Tibial nerve (tissue), 4 donors: ENCODE results near the gene OTUD7B. TPM values are rescaled to one million over a fixed set of nuclear protein-coding genes. Genes with fewer than 3 reads are reported as not detected.
"Not testable (repeated sequence)": the region's sequence is repeated elsewhere in the genome, so short reads cannot be mapped to it uniquely, and the experiment has no call there.

Experiments
- DNase-seq, 2 donors: peaks; one replicate each; pipeline ENCODE4 v3.0.0-alpha.2; 2019; ENCODE audit warnings: low spot score in 2 of 2
- H3K27ac ChIP-seq, 4 donors: fragments of 200-600 bp; sonication (generic) in 3 of 4; one replicate each; pipeline ENCODE4 v1.5.1; 2017 to 2019; ENCODE audit warnings: mild to moderate bottlenecking in 1 of 4
- H3K27me3 ChIP-seq, 2 donors: fragments of 200-600 bp; sonication (generic) in 1 of 2; one replicate each; pipeline versions ENCODE4 v1.5.1 to v1.6.0; 2017 to 2019
- H3K36me3 ChIP-seq, 3 donors: fragments of 200-600 bp; sonication (generic); one replicate each; pipeline ENCODE4 v1.5.1; 2018 to 2019
- H3K4me1 ChIP-seq, 4 donors: fragments of 200-600 bp; sonication (generic) in 3 of 4; one replicate each; pipeline ENCODE4 v1.5.1; 2017 to 2019
- H3K4me3 ChIP-seq, 4 donors: fragments of 200-600 bp; sonication (generic) in 3 of 4; one replicate each; pipeline ENCODE4 v1.5.1; 2017 to 2019; ENCODE audit warnings: mild to moderate bottlenecking in 1 of 4, moderate library complexity in 1 of 4
- H3K9me3 ChIP-seq, 4 donors: fragments of 200-600 bp; sonication (generic) in 3 of 4; one replicate each; pipeline ENCODE4 v1.5.1; 2017 to 2019
- EP300 ChIP-seq, 2 donors: sonication (generic); formaldehyde crosslinking; IDR thresholded peaks; one replicate each; pipeline ENCODE4 v1.6.1; 2017; ENCODE audit warnings: antibody characterized with exemption in 2 of 2, mild to moderate bottlenecking in 1 of 2
- POLR2A ChIP-seq, 2 donors: fragments of 450-650 bp; IDR thresholded peaks; one replicate each; pipeline ENCODE4 v1.6.1; 2017; ENCODE audit warnings: antibody characterized with exemption in 2 of 2, mild to moderate bottlenecking in 2 of 2, moderate library complexity in 2 of 2
- WGBS, 2 donors: methylation state at CpG; one replicate each; pipeline ENCODE4 v1.1.5; 2018; 5-methylcytosine and 5-hydroxymethylcytosine counted together
- total RNA-seq, 4 donors: library from RNA; depleted of rRNA; stranded (reverse); fragments of >200 nt; gene quantifications; one replicate each; pipeline ENCODE4 v1.1.0, GENCODE V29; 2016
- TF ChIP-seq, protein P1 (sequence below), 5 experiments: fragments of 200-600 bp in 3 of 5; fragments of 450-650 bp in 2 of 5; sonication (generic) in 3 of 5; IDR thresholded peaks; one replicate each; pipeline ENCODE4 v1.5.1; 2016 to 2019; ENCODE audit warnings: antibody characterized with exemption in 5 of 5, mild to moderate bottlenecking in 3 of 5, moderate library complexity in 2 of 5

The OTUD7B gene
- total RNA-seq = 10 to 100 TPM; 54.3 to 84.6 (median 80.1) TPM

DNA sequence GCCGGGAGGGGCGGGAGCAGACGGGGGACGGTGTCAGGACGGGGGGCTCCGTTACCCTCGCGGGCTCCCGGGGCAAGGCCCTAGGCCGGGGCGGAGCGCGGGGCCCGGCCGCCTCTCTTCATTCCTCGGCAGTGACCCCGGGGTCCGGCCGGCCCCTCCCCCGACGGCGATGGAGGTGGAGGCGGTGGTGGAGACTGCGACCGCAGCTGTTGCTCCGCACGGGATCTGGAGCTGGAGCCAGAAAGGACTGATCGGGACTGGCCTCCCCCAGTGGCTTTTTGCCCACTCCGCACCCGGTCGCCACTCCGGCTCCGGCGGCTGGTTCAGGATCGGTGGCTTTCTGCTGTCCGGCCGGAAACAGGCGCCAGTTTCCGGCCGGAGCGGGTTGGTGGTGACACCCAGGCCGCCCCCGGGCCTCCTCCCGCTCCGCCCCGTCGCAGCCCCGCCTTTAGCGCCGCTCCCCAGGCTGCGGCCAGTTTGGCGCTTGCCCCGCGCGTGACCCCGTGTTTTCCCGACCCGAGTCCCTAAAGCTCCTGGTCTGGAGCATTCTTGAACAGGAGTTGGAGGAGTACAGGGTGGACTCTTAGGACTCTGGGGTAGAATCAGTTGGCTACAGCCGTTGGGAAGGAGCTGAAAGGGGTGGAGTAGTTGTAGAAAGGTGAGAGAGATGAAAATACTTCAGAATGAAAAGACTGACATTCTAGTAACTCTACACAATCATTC is at the start of gene OTUD7B:
Gene OTUD7B (minus strand): TSS at position 334 of the 723 bp plus-strand sequence. CDS start 33,216 bp downstream, outside the sequence.
- WGBS, 2 donors = 0 to 1% methylated on average over 25 to 41 of the region's 59 CpGs
- H3K4me1 ChIP-seq = peaks cover 0 to 60% (median 14%) of the 10 kb centered on the region in 4 donors
- H3K27me3 ChIP-seq = no peaks in the 10 kb centered on the region
- TF ChIP-seq, protein P1, sequence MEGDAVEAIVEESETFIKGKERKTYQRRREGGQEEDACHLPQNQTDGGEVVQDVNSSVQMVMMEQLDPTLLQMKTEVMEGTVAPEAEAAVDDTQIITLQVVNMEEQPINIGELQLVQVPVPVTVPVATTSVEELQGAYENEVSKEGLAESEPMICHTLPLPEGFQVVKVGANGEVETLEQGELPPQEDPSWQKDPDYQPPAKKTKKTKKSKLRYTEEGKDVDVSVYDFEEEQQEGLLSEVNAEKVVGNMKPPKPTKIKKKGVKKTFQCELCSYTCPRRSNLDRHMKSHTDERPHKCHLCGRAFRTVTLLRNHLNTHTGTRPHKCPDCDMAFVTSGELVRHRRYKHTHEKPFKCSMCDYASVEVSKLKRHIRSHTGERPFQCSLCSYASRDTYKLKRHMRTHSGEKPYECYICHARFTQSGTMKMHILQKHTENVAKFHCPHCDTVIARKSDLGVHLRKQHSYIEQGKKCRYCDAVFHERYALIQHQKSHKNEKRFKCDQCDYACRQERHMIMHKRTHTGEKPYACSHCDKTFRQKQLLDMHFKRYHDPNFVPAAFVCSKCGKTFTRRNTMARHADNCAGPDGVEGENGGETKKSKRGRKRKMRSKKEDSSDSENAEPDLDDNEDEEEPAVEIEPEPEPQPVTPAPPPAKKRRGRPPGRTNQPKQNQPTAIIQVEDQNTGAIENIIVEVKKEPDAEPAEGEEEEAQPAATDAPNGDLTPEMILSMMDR (IDR thresholded peaks at IDR 0.05) = peak in 2 of 5 experiments; percentile 49 to 50
- peak; percentile 63 to 96 for TF ChIP-seq EP300 (IDR thresholded peaks at IDR 0.05)
- peak; percentile 80 to 85 for TF ChIP-seq POLR2A (IDR thresholded peaks at IDR 0.05)
- no peaks in the 10 kb centered on the region for H3K36me3 ChIP-seq
- peak within 1 kb of the TSS; percentile 83 to 95 (median 86) for H3K4me3 ChIP-seq
- no peaks in the 10 kb centered on the region for H3K9me3 ChIP-seq
- peak within 1 kb of the TSS; percentile 93 to 98 (median 95) for H3K27ac ChIP-seq
- DNase-seq = peak; percentile 66 to 75

DNA sequence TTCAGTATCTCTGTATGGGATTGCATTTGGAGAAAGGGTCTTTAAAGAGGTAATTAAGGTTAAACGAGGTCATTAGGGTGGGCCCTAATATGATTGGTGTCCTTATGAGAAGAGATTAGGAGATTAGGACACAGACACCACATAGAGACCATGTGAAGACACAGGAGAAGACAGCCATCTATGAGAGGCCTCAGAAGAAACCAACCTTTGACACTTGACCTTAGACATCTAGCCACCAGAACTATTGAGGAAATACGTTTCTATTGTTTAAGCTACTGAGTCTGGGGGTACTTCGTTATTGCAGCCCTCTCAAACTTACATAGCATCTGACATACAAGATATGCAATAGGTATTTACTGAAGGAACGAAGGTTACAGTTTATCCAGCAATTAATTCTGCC is 49.7 kb upstream of the OTUD7B start:
- no peaks in the 10 kb centered on the region for H3K36me3 ChIP-seq
- H3K4me1 ChIP-seq = peaks cover 0 to 14% (median 2%) of the 10 kb centered on the region in 4 donors
- no peaks in the 10 kb centered on the region for H3K27me3 ChIP-seq
- H3K27ac ChIP-seq = no peak overlapping the region
- H3K9me3 ChIP-seq = no peaks in the 10 kb centered on the region
- 71 to 72% methylated on average over 4 of the region's 4 CpGs for WGBS, 2 donors
- DNase-seq = no peak
- TF ChIP-seq, protein P1 (IDR thresholded peaks at IDR 0.05) = no peak
- TF ChIP-seq EP300 (IDR thresholded peaks at IDR 0.05) = no peak
- TF ChIP-seq POLR2A (IDR thresholded peaks at IDR 0.05) = no peak
- H3K4me3 ChIP-seq = no peak overlapping the region

- Histone ChIP-seq H3K9me3 (no peaks in the 10 kb centered on the region), H3K4me3 (no peak overlapping the region), H3K36me3 (no peaks in the 10 kb centered on the region), H3K27ac (no peak overlapping the region), H3K27me3 (no peaks in the 10 kb centered on the region), H3K4me1 (peaks cover 0 to 2% (median 0%) of the 10 kb centered on the region in 4 donors)
- no peak for DNase-seq
- TF ChIP-seq EP300 (IDR thresholded peaks at IDR 0.05) (no peak), POLR2A (IDR thresholded peaks at IDR 0.05) (no peak)
- TF ChIP-seq, protein P1 (IDR thresholded peaks at IDR 0.05) = no peak
- 67 to 72% methylated on average over 1 of the region's 1 CpG for WGBS, 2 donors
Measured at GRCh38 chr1:150056407-150056806, 45.9 kb upstream of the OTUD7B start.

- not testable (repeated sequence) for H3K27ac ChIP-seq, H3K9me3 ChIP-seq, DNase-seq, H3K36me3 ChIP-seq, H3K27me3 ChIP-seq, H3K4me3 ChIP-seq, H3K4me1 ChIP-seq
- 93 to 95% methylated on average over 4 of the region's 4 CpGs for WGBS, 2 donors
Measured at GRCh38 chr1:150055507-150055906, 45.0 kb upstream of the OTUD7B start.

- no peaks in the 10 kb centered on the region for H3K9me3 ChIP-seq
- TF ChIP-seq, protein P1 (IDR thresholded peaks at IDR 0.05) = no peak
- no peak for TF ChIP-seq POLR2A (IDR thresholded peaks at IDR 0.05)
- no peak for TF ChIP-seq EP300 (IDR thresholded peaks at IDR 0.05)
- H3K27me3 ChIP-seq = no peaks in the 10 kb centered on the region
- H3K27ac ChIP-seq = no peak overlapping the region
- no peak overlapping the region for H3K4me3 ChIP-seq
- H3K36me3 ChIP-seq = no peaks in the 10 kb centered on the region
- DNase-seq = no peak
- peaks cover 0 to 12% (median 0%) of the 10 kb centered on the region in 4 donors for H3K4me1 ChIP-seq
- 49 to 55% methylated on average over 3 of the region's 3 CpGs for WGBS, 2 donors
Measured at GRCh38 chr1:150053926-150054325, 43.4 kb upstream of the OTUD7B start.

DNA sequence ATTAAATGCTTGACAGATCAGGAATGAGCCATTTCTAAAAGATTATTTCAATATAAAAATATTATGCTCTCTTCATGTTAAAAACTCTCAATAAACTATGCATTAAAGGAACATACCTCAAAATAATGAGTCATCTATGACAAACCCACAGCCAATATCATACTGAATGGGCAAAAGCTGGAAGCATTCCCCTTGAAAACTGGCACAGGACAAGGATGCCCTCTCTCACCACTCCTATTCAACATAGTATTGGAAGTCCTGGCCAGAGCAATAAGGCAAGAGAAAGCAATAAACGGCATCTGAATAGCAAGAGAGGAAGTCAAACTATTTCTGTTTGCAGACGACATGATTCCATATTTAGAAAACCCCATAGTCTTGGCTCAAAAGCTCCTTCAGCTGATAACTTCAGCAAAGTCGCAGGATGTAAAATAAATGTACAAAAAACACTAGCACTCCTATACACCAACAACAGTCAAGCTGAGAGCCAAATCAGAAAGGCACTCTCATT is 41.4 kb upstream of the OTUD7B start:
- not testable (repeated sequence) for H3K4me3 ChIP-seq, H3K27ac ChIP-seq, DNase-seq, H3K36me3 ChIP-seq, H3K9me3 ChIP-seq, H3K27me3 ChIP-seq
- 33 to 39% methylated on average over 3 of the region's 3 CpGs for WGBS, 2 donors
- H3K4me1 ChIP-seq = peaks cover 0 to 12% (median 0%) of the 10 kb centered on the region in 4 donors
